Fibroblast of mammary gland (primary cell): ENCODE measurements around the gene RGS6.

Experiments used
- DNase-seq: peaks from one replicate; pipeline ENCODE4 v3.0.0-alpha.2; 2010; ENCODE audit warnings: low read depth
- H3K4me3 ChIP-seq: 2 replicates; pipeline ENCODE4 v1.5.1; 2011; ENCODE audit warnings: low read depth, mild to moderate bottlenecking, low read length, moderate library complexity; ENCODE audit not compliant: control insufficient read depth
- TF ChIP-seq, protein P1 (sequence below): conservative IDR thresholded peaks from 2 replicates; pipeline ENCODE4 v1.5.1; 2011; ENCODE audit warnings: low read depth, low read length, inconsistent platforms; ENCODE audit not compliant: control insufficient read depth, insufficient read depth

RGS6 gene

DNA sequence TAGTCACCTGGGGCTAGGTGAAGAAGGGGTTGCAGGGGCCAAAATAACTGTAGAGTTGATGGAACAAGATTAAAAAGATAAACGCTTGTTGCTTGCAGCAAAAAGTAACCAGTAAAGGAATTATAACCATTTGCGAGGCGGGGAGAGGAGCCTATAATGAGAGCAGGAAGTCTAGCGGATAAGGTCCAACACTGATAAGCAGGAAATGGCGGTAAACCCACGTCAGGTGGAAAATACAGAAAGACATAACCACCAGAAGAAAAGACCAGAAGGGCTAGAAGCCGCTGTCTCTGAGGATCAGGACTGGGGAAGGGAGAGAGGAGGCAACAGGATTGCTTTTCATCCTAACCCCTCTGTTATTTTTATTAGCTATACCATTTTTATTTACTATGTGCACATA is 658.3 kb downstream of the RGS6 start:
- TF ChIP-seq, protein P1, sequence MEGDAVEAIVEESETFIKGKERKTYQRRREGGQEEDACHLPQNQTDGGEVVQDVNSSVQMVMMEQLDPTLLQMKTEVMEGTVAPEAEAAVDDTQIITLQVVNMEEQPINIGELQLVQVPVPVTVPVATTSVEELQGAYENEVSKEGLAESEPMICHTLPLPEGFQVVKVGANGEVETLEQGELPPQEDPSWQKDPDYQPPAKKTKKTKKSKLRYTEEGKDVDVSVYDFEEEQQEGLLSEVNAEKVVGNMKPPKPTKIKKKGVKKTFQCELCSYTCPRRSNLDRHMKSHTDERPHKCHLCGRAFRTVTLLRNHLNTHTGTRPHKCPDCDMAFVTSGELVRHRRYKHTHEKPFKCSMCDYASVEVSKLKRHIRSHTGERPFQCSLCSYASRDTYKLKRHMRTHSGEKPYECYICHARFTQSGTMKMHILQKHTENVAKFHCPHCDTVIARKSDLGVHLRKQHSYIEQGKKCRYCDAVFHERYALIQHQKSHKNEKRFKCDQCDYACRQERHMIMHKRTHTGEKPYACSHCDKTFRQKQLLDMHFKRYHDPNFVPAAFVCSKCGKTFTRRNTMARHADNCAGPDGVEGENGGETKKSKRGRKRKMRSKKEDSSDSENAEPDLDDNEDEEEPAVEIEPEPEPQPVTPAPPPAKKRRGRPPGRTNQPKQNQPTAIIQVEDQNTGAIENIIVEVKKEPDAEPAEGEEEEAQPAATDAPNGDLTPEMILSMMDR = no peak
- H3K4me3 ChIP-seq = no peak overlapping the region
- no peak for DNase-seq

DNA sequence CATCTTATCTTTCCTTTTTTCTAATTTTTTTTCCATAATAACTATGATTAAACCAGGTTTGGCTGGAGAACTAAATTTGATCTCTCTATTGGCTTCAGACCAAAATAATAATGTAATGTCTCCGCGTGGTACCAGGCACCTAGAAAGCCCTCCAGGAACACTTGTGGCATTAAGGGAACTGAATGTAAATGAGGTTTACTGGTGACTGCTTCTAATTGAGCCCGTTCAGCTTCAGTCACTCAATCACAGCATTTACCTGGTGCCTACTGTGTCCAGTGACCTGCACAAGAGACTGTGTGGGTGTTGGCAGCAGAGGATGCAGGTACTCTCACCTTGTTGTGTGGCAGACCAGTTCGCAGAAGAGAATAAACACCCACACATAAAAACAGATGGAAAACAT is 659.2 kb downstream of the RGS6 start:
- no peak for DNase-seq
- TF ChIP-seq, protein P1 = no peak
- no peak overlapping the region for H3K4me3 ChIP-seq

DNA sequence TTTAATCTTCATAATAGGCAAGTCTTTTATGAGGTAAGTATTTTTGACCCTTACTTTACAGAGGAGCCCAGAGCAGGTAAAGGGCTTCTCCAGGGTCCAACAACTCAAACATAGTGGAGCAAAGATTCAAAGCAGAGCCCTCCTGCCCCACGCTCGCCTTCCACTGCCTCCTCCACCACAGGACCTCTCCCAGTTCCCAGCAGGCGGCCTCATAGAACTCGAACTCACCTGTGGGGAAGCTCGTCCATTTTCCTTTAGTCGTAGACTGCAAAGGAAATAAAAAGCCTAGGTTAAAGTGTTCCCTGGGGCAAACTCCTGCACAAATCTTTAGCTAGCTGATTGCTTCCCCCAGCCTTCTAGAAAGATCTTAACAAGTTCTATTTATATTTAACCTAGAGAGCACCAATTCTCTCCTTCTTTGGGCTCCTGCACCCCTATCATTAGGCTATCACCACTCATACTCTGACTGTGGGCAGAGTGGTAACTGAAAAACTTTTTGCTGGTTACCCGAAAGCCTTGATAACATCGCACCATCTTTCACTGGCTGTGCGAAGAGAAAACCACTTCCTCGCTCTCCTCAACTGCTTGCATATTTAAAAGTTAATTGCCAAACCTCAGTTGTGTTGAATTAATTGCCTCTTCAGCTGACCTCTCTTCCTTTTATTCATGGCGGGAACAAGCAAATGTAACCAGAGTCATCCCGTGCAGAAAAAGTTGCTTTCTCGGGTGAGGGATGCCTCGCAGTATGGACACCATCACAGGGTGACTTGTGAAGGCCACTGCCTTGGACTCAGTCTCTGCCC is 662.1 kb downstream of the RGS6 start:
- no peak for DNase-seq
- no peak overlapping the region for H3K4me3 ChIP-seq

DNA sequence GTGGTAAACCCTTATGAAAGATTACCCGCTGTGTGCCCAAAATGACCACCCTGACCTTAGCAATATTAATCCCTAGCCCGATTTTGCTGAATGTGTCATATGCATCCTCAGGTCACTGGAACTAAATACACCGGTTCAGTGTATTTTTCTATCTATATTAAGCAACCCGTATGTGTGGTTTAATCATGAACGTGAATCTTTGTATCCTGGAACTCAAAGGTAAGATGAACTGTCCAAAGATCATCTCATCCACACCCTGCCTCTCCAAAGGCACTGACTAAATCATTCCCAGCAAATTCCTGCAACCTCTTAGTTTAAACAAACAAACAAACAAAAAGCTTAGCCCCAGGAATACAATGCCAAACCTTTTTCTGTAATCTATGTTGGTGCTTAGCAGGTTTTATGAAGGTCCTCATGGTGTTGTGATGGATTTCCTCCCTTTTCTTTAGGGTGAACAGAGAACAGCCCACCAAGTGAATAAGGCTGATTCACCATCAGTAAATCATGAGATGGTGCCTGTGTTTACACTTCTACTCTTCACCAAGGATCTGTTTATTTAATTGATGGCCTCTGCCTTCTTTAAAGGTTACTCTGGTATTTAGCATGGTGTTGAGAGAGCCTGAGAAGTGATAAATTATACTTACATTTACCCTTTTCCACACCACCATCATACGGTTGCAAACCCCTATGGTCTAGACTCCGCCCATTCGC is 663.1 kb downstream of the RGS6 start:
- H3K4me3 ChIP-seq = no peak overlapping the region
- TF ChIP-seq, protein P1 = no peak
- DNase-seq = no peak

More for the DNA sequence above, 662.1 kb downstream of the RGS6 start:
- TF ChIP-seq, protein P1 = no peak

DNA sequence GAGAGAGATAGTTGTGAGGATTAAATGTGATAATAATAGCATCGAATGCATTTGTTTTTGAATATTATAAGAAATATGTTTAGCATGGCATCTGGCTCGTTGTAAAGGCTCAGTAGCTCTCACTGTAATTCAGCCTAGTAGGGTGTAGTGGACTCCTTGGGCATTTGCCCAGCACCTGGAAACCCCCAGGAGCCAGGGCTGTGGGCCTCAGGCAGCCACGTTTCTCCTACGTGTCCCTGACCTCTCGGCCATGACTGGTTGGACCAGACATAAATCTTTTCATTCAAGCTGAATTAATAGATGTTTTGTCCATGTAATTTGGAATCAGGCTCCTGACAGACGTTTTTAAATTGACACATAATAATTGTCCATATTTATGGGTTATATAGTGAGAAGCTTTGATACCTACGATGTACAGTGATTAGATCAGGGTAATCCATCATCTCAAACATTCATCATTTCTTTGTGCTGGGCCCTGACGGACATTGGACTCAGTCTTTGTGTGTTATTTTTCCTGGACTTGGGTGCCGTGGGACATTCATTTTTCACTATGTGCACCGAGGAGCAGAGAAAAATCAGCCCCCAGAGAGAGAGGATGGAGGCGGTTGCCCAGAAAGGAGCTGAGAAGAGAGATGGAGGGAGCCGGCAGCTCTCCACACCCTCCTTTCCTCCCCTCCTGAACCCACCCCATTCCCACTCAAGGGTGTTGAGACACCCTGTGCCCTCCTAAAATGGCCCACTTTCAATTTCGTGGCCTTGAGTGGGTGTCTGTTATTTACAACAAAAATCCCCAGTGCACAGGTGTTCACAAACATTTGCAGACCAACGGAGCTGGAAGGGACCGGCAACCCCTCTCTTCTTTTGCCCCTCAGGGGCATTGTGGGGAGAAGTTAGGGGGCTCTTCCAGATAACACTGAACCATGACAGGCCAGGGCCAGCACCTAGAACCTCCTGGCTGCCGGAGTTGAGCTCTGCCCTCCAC is 665.3 kb downstream of the RGS6 start:
- no peak for DNase-seq
- H3K4me3 ChIP-seq = no peak overlapping the region
- TF ChIP-seq, protein P1 = no peak

DNA sequence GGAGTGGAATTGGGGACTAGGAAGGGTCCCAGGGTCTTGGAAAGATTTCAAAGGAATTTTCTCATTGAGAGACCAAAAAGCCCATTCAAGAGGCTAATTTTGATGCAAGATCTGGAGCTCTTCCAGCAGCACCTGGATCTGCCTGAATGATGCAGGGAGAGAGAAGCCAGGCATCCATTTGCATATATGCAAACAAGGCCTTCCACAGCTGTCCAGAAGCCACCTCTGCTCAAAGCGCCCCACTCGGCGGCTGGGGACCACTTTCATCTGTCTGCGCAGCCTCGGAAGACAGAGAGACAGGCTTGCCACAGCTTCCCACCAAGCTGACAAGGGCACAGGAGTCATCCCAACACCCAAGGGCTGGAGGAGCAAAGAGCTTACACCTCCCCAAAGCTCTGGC is 666.1 kb downstream of the RGS6 start:
- H3K4me3 ChIP-seq = no peak overlapping the region
- DNase-seq = no peak
- TF ChIP-seq, protein P1 = no peak
